ENCODE results near the gene PPIE.

GRCh38 chr1:39689214-39689613 lies 49.5 kb upstream of the PPIE start:
- TF ChIP-seq CTCF (IDR thresholded peaks at IDR 0.05), result no peak
- TF ChIP-seq ZFX (IDR thresholded peaks at IDR 0.05; ENCODE audit: borderline replicate concordance), result no peak

All from 22Rv1 (cell line).